Measurements from ENCODE around the gene TEX9.

DNA sequence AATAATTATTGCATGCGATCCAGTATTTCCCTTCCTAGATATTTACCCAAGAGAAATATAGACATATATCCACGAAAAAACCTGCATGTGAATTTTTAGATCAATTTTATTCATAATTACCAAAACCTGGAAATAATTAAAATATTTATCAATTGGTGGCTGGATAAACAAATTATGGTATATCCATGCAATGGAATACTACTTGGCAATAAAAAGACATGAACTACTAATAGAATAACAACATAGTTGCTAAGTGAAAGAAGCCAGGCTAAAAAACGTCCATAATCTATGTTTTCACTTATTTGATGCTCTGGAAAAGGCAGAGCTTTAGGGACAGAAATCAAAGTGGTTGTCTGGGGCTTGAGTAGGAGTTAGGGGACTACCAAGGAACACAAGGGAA, 20.7 kb downstream of the TEX9 start:
- TF ChIP-seq POLR2A (IDR thresholded peaks at IDR 0.05): no peak
- TF ChIP-seq, protein P1, sequence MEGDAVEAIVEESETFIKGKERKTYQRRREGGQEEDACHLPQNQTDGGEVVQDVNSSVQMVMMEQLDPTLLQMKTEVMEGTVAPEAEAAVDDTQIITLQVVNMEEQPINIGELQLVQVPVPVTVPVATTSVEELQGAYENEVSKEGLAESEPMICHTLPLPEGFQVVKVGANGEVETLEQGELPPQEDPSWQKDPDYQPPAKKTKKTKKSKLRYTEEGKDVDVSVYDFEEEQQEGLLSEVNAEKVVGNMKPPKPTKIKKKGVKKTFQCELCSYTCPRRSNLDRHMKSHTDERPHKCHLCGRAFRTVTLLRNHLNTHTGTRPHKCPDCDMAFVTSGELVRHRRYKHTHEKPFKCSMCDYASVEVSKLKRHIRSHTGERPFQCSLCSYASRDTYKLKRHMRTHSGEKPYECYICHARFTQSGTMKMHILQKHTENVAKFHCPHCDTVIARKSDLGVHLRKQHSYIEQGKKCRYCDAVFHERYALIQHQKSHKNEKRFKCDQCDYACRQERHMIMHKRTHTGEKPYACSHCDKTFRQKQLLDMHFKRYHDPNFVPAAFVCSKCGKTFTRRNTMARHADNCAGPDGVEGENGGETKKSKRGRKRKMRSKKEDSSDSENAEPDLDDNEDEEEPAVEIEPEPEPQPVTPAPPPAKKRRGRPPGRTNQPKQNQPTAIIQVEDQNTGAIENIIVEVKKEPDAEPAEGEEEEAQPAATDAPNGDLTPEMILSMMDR (IDR thresholded peaks at IDR 0.05): no peak
